PC-9 (cell line): ENCODE measurements around the gene PRDM16. TPM values are rescaled to one million over a fixed set of nuclear protein-coding genes. Genes with fewer than 3 reads are reported as not detected.

Experiments
- BruUV-seq: library from RNA; stranded (reverse); fragments of 400-500 nt; replicated peaks from 2 replicates; lab custom pipeline; 2021; lab: Mats Ljungman, UMichigan
- CTCF ChIA-PET: fragments of 300-600 bp; sonication (Branson Sonifier 250); formaldehyde crosslinking; loops from one replicate; lab custom pipeline; 2022; ENCODE audit warnings: antibody characterized with exemption; lab: Charles Lee
- POLR2A ChIA-PET: fragments of 300-600 bp; sonication (Branson Sonifier 250); formaldehyde crosslinking; loops from one replicate; lab custom pipeline; 2022; ENCODE audit warnings: antibody characterized with exemption; ENCODE audit not compliant: unreplicated experiment; lab: Charles Lee
- DNase-seq, 2 experiments: peaks; one replicate each; pipeline versions ENCODE4 v3.0.0 to v3.0.0-alpha.2; 2015 to 2022; ENCODE audit warnings: mixed read lengths in 1 of 2
- H2AFZ ChIP-seq: fragments of 200-600 bp; sonication (generic); 2 replicates; pipeline ENCODE4 v1.8.1; 2017; ENCODE audit warnings: antibody characterized with exemption
- H3F3A ChIP-seq: fragments of 200-600 bp; sonication (generic); 2 replicates; pipeline ENCODE4 v1.8.1; 2017; ENCODE audit warnings: antibody characterized with exemption, mild to moderate bottlenecking, low read depth; ENCODE audit not compliant: insufficient read depth
- H3K27ac ChIP-seq: fragments of 200-600 bp; sonication (generic); 2 replicates; pipeline ENCODE4 v1.6.1; 2016; ENCODE audit warnings: mixed run types
- H3K27me3 ChIP-seq: fragments of 200-600 bp; sonication (generic); 2 replicates; pipeline ENCODE4 v1.6.1; 2016; ENCODE audit warnings: low read depth, mixed run types; ENCODE audit not compliant: insufficient read depth
- H3K36me3 ChIP-seq: fragments of 200-600 bp; sonication (generic); 2 replicates; pipeline ENCODE4 v1.6.1; 2016; ENCODE audit warnings: low read depth, mixed run types
- H3K4me1 ChIP-seq: fragments of 200-600 bp; sonication (generic); replicated peaks from 2 replicates; pipeline ENCODE4 v1.6.1; 2016; ENCODE audit warnings: mixed run types; ENCODE audit not compliant: insufficient read depth
- H3K4me2 ChIP-seq: fragments of 200-600 bp; sonication (generic); 2 replicates; pipeline ENCODE4 v1.6.1; 2017; ENCODE audit warnings: mixed run types
- H3K4me3 ChIP-seq: fragments of 200-600 bp; sonication (generic); 2 replicates; pipeline ENCODE4 v1.6.1; 2016; ENCODE audit warnings: mixed run types
- H3K79me2 ChIP-seq: fragments of 200-600 bp; sonication (generic); 2 replicates; pipeline ENCODE4 v1.6.1; 2017; ENCODE audit warnings: low read depth, mixed run types
- H3K9me2 ChIP-seq: fragments of 200-600 bp; sonication (generic); 2 replicates; pipeline ENCODE4 v1.8.1; 2017; ENCODE audit warnings: mild to moderate bottlenecking; ENCODE audit not compliant: insufficient read depth
- H3K9me3 ChIP-seq: fragments of 200-600 bp; sonication (generic); 2 replicates; pipeline ENCODE4 v1.8.1; 2016; ENCODE audit warnings: low read depth; ENCODE audit not compliant: insufficient read depth
- H4K20me1 ChIP-seq: fragments of 200-600 bp; sonication (generic); 2 replicates; pipeline ENCODE4 v1.8.1; 2017; ENCODE audit not compliant: insufficient read depth
- EZH2 ChIP-seq: fragments of 200-600 bp; sonication (generic); IDR thresholded peaks from 2 replicates; pipeline ENCODE4 v1.8.0; 2017; ENCODE audit warnings: antibody characterized with exemption, low read depth
- intact Hi-C: fragments of 100-400 bp; cut with micrococcal nuclease; formaldehyde crosslinking; loops from one replicate; pipeline ENCODE4 v1.10.0; 2022; ENCODE audit not compliant: unreplicated experiment
- total RNA-seq: library from RNA; stranded (reverse); gene quantifications from 2 replicates; pipeline ENCODE4 v1.2.3, GENCODE V29; 2021
- TF ChIP-seq, protein P1 (sequence below): fragments of 200-600 bp; sonication (generic); conservative IDR thresholded peaks from 2 replicates; pipeline ENCODE4 v1.6.1; 2017; ENCODE audit warnings: mixed run types, antibody characterized with exemption, mild to moderate bottlenecking, moderate library complexity

The PRDM16 gene
- total RNA-seq, 1 experiment from 2014 or later, result not detected

DNA sequence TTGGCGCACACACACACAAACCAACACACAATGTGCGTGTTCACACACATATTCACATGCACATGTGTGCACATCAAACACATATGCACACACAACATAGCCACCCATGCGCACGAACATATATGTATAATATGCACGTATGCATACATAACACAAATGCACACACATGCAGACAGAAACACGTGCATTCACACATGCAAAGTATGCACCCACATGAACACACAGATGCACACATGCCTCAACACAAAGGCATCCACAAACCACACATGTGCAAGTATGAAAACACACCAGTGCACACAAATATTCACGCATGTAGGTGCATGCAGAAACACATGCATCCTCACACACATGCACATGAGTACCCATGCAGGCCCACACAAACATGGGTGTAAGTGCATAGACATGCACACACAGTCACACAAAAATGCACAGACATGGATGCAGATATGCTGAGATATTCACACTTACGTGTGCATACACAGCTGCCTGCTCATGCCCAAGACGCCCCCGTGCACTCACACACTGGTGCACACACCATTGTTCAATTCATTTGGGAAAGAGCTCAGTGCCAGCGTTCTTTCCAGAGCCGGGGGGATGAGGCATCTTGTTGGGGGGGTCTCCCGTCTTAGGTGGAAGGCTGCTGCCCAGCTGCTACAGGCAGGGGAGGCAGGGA, 332.7 kb downstream of the PRDM16 start:
- CTCF ChIA-PET, result no interaction called here
- no TSS peak for BruUV-seq

DNA sequence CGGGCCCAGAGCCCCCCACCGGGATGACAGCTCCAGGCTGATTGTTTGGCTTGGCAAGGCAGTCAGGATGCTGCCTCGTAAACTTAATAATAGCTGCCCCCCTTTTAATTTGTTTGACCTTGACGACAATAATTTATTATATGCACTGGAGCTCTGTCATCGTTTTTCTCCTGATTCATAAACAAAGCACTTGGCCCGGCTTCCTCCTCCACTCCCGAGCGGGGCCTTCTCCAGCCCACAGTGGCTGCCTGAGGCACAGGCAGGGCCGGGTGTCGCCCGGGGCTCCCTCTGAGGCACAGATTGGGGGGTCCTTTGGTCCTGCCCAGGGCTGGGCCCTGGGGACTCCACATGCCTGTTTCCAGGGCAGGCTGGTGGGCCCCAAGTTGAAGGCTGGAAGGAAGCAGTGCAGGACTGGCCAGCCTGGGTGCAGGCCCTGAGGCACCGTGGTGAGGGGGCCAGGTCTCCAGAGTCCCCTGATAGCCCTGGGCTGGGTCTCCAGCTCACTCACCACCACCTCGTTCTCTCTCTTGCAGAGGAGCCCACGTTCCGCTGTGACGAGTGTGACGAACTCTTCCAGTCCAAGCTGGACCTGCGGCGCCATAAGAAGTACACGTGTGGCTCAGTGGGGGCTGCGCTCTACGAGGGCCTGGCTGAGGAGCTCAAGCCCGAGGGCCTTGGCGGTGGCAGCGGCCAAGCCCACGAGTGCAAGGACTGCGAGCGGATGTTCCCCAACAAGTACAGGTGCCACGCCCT, 333.4 kb downstream of the PRDM16 start:
- TF ChIP-seq, protein P1, sequence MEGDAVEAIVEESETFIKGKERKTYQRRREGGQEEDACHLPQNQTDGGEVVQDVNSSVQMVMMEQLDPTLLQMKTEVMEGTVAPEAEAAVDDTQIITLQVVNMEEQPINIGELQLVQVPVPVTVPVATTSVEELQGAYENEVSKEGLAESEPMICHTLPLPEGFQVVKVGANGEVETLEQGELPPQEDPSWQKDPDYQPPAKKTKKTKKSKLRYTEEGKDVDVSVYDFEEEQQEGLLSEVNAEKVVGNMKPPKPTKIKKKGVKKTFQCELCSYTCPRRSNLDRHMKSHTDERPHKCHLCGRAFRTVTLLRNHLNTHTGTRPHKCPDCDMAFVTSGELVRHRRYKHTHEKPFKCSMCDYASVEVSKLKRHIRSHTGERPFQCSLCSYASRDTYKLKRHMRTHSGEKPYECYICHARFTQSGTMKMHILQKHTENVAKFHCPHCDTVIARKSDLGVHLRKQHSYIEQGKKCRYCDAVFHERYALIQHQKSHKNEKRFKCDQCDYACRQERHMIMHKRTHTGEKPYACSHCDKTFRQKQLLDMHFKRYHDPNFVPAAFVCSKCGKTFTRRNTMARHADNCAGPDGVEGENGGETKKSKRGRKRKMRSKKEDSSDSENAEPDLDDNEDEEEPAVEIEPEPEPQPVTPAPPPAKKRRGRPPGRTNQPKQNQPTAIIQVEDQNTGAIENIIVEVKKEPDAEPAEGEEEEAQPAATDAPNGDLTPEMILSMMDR, result no peak
- TF ChIP-seq EZH2, result no peak
- H3K79me2 ChIP-seq, result no peaks in the 10 kb centered on the region
- CTCF ChIA-PET, result no interaction called here
- no peaks in the 10 kb centered on the region for H3K9me2 ChIP-seq
- H3K27me3 ChIP-seq, result peaks cover 100% of the 10 kb centered on the region
- H2AFZ ChIP-seq, result no peak overlapping the region
- H3K36me3 ChIP-seq, result no peaks in the 10 kb centered on the region
- H3K4me2 ChIP-seq, result no peak overlapping the region
- peak in 1 of 2 experiments; percentile 22 for DNase-seq
- H3K4me3 ChIP-seq, result no peak overlapping the region
- no TSS peak for BruUV-seq
- H3K9me3 ChIP-seq, result no peaks in the 10 kb centered on the region
- POLR2A ChIA-PET, result no interaction called here
- H4K20me1 ChIP-seq, result no peaks in the 10 kb centered on the region
- intact Hi-C loops, result no loop called here
- H3K27ac ChIP-seq, result no peak overlapping the region
- no peaks in the 10 kb centered on the region for H3F3A ChIP-seq
- H3K4me1 ChIP-seq, result no peaks in the 10 kb centered on the region

More for the DNA sequence above, 332.7 kb downstream of the PRDM16 start:
- no peak for TF ChIP-seq EZH2
- H3K36me3 ChIP-seq, result no peaks in the 10 kb centered on the region
- no peaks in the 10 kb centered on the region for H3K79me2 ChIP-seq
- H3K27ac ChIP-seq, result no peak overlapping the region
- no peaks in the 10 kb centered on the region for H3K9me2 ChIP-seq
- peak in 1 of 2 experiments; percentile 15 for DNase-seq
- H3K4me3 ChIP-seq, result no peak overlapping the region
- no peak overlapping the region for H3K4me2 ChIP-seq
- H3K9me3 ChIP-seq, result no peaks in the 10 kb centered on the region
- POLR2A ChIA-PET, result no interaction called here
- H3F3A ChIP-seq, result no peaks in the 10 kb centered on the region
- H4K20me1 ChIP-seq, result no peaks in the 10 kb centered on the region
- intact Hi-C loops, result no loop called here
- H2AFZ ChIP-seq, result no peak overlapping the region
- H3K4me1 ChIP-seq, result no peaks in the 10 kb centered on the region
- peaks cover 100% of the 10 kb centered on the region for H3K27me3 ChIP-seq

DNA sequence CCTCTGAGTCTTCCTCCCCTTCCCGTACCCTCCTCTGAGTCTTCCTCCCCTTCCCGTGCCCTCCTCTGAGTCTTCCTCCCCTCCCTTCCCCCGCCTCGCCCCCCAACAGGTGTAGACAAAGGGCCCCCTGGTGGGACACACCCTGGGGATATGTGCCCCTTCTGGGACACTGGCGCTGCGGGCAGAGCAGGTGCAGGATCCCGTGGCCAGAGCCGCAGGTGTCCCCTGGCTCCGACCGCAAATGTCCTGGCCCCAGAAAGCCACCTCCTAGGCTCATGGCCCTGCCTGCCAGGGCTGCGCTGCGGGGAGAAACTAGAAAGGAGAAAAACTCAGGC, 334.0 kb downstream of the PRDM16 start:
- Histone ChIP-seq H2AFZ (no peak overlapping the region), H3F3A (no peaks in the 10 kb centered on the region), H3K4me2 (no peak overlapping the region), H3K27ac (no peak overlapping the region), H3K79me2 (no peaks in the 10 kb centered on the region), H3K9me2 (no peaks in the 10 kb centered on the region), H3K27me3 (peaks cover 100% of the 10 kb centered on the region), H4K20me1 (no peaks in the 10 kb centered on the region), H3K4me3 (no peak overlapping the region), H3K4me1 (no peaks in the 10 kb centered on the region), H3K36me3 (no peaks in the 10 kb centered on the region), H3K9me3 (no peaks in the 10 kb centered on the region)
- ChIA-PET POLR2A (no interaction called here), CTCF (no interaction called here)
- no peak for DNase-seq
- no TSS peak for BruUV-seq
- TF ChIP-seq EZH2, result no peak
- TF ChIP-seq, protein P1, result no peak
- intact Hi-C loops, result no loop called here
